ENCODE measurements around the gene DIS3. TPM values are rescaled to one million over a fixed set of nuclear protein-coding genes. Genes with fewer than 3 reads are reported as not detected.
"Not testable (repeated sequence)": the region's sequence is repeated elsewhere in the genome, so short reads cannot be mapped to it uniquely, and the experiment has no call there.

DIS3 gene
- total RNA-seq, 1 donor from 2014 or later, result 62.0 TPM

- Histone ChIP-seq H3K27me3 (no peaks in the 10 kb centered on the region), H3K27ac (no peak within 1 kb of the TSS), H3K4me1 (peaks cover 23% of the 10 kb centered on the region), H3K36me3 (peaks cover 10% of the 10 kb centered on the region), H3K4me3 (peak within 1 kb of the TSS; percentile 67), H3K79me2 (ENCODE audit: low read depth) (peaks cover 92% of the 10 kb centered on the region), H3K9ac (peak within 1 kb of the TSS; percentile 38), H3F3A (ENCODE audit: low read depth) (no peaks in the 10 kb centered on the region), H2AFZ (replicated peaks) (peak within 1 kb of the TSS; percentile 84), H3K4me2 (peak within 1 kb of the TSS; percentile 88), H4K20me1 (ENCODE audit: low read depth) (peaks cover 11% of the 10 kb centered on the region), H3K9me3 (ENCODE audit: low read depth) (no peaks in the 10 kb centered on the region)
- H3K27ac Mint-ChIP-seq, result peak within 1 kb of the TSS; percentile 98
- TF ChIP-seq, protein P1, sequence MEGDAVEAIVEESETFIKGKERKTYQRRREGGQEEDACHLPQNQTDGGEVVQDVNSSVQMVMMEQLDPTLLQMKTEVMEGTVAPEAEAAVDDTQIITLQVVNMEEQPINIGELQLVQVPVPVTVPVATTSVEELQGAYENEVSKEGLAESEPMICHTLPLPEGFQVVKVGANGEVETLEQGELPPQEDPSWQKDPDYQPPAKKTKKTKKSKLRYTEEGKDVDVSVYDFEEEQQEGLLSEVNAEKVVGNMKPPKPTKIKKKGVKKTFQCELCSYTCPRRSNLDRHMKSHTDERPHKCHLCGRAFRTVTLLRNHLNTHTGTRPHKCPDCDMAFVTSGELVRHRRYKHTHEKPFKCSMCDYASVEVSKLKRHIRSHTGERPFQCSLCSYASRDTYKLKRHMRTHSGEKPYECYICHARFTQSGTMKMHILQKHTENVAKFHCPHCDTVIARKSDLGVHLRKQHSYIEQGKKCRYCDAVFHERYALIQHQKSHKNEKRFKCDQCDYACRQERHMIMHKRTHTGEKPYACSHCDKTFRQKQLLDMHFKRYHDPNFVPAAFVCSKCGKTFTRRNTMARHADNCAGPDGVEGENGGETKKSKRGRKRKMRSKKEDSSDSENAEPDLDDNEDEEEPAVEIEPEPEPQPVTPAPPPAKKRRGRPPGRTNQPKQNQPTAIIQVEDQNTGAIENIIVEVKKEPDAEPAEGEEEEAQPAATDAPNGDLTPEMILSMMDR (IDR thresholded peaks at IDR 0.05), result no peak
- no peak for TF ChIP-seq EZH2phosphoT487 (IDR thresholded peaks at IDR 0.05)
- TF ChIP-seq EZH2 (IDR thresholded peaks at IDR 0.05), result no peak
- H3K4me1 Mint-ChIP-seq, result peaks cover 22% of the 10 kb centered on the region
- H3K9me3 Mint-ChIP-seq, result peaks cover 19% of the 10 kb centered on the region
- H3K36me3 Mint-ChIP-seq, result peaks cover 36% of the 10 kb centered on the region
- peak within 1 kb of the TSS; percentile 99 for H3K4me3 Mint-ChIP-seq
- H3K27me3 Mint-ChIP-seq (ENCODE audit: insufficient read depth, low read depth), result peaks cover 3% of the 10 kb centered on the region
- peak; percentile 94 for DNase-seq (ENCODE audit: low spot score)
Observed at GRCh38 chr13:72727417-72728289, 54.0 kb downstream of the DIS3 start, which contains the start of the genes BORA and MZT1. Gene BORA, plus strand, starts transcription at chr13:72727923. Its CDS starts 1,018 bp downstream, at chr13:72728941. Gene MZT1, minus strand, starts transcription at chr13:72727629. Its CDS starts 27 bp downstream, at chr13:72727602.

GRCh38 chr13:72726726-72727416 lies 54.8 kb downstream of the DIS3 start:
- H3K27ac ChIP-seq, result no peak overlapping the region
- H3K4me3 ChIP-seq, result peak overlapping the region; percentile 67
- peak overlapping the region; percentile 88 for H3K4me2 ChIP-seq
- Mint-ChIP-seq H3K27ac (peak overlapping the region; percentile 98), H3K9me3 (peaks cover 25% of the 10 kb centered on the region), H3K4me1 (peaks cover 22% of the 10 kb centered on the region), H3K4me3 (peak overlapping the region; percentile 99), H3K27me3 (ENCODE audit: insufficient read depth, low read depth) (peaks cover 3% of the 10 kb centered on the region), H3K36me3 (peaks cover 42% of the 10 kb centered on the region)
- TF ChIP-seq EZH2 (IDR thresholded peaks at IDR 0.05) (no peak), EZH2phosphoT487 (IDR thresholded peaks at IDR 0.05) (no peak)
- TF ChIP-seq, protein P1 (IDR thresholded peaks at IDR 0.05), result no peak
- DNase-seq (ENCODE audit: low spot score), result peak; percentile 79
- H3K79me2 ChIP-seq (ENCODE audit: low read depth), result peaks cover 92% of the 10 kb centered on the region
- H4K20me1 ChIP-seq (ENCODE audit: low read depth), result peaks cover 14% of the 10 kb centered on the region
- no peaks in the 10 kb centered on the region for H3K27me3 ChIP-seq
- H3K36me3 ChIP-seq, result peaks cover 7% of the 10 kb centered on the region
- H3K9me3 ChIP-seq (ENCODE audit: low read depth), result no peaks in the 10 kb centered on the region
- no peaks in the 10 kb centered on the region for H3F3A ChIP-seq (ENCODE audit: low read depth)
- peak overlapping the region; percentile 84 for H2AFZ ChIP-seq (replicated peaks)
- H3K9ac ChIP-seq, result peak overlapping the region; percentile 17
- peaks cover 26% of the 10 kb centered on the region for H3K4me1 ChIP-seq

DNA sequence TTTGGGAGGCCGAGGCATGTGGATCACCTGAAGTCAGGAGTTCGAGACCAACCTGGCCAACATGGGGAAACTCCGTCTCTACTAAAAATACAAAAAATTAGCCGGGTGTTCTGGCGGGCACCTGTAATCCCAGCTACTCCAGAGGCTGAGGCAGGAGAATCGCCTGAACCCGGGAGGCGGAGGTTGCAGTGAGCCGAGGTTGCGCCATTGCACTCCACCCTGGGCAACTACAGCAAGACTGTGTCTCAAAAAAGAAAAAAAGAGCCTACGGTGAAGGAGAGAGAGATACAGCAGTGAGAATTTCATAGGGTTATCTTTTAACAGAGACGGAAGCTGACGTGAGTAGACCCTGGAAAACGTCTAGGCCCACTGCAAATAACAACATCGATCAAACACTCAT lies 55.5 kb downstream of the DIS3 start:
- not testable (repeated sequence) for H3K9ac ChIP-seq; H3K27ac Mint-ChIP-seq; H3K27ac ChIP-seq; H3K27me3 Mint-ChIP-seq (ENCODE audit: insufficient read depth, low read depth); H2AFZ ChIP-seq (replicated peaks); H3K27me3 ChIP-seq; H3K9me3 ChIP-seq (ENCODE audit: low read depth); H3F3A ChIP-seq (ENCODE audit: low read depth); H3K36me3 ChIP-seq; DNase-seq (ENCODE audit: low spot score)
- H3K4me1 ChIP-seq, result peaks cover 26% of the 10 kb centered on the region
- H3K4me1 Mint-ChIP-seq, result peaks cover 22% of the 10 kb centered on the region
- peak overlapping the region; percentile 67 for H3K4me3 ChIP-seq
- peak overlapping the region; percentile 88 for H3K4me2 ChIP-seq
- peaks cover 14% of the 10 kb centered on the region for H4K20me1 ChIP-seq (ENCODE audit: low read depth)
- peak overlapping the region; percentile 99 for H3K4me3 Mint-ChIP-seq
- peaks cover 44% of the 10 kb centered on the region for H3K36me3 Mint-ChIP-seq
- H3K79me2 ChIP-seq (ENCODE audit: low read depth), result peaks cover 92% of the 10 kb centered on the region
- peaks cover 30% of the 10 kb centered on the region for H3K9me3 Mint-ChIP-seq

Data from neural progenitor cell (in vitro differentiated cells).